ENCODE data around the gene EHBP1L1. TPM values are rescaled to one million over a fixed set of nuclear protein-coding genes. Genes with fewer than 3 reads are reported as not detected.

The EHBP1L1 gene
- total and polyA plus RNA-seq, 2 of the 8 experiments (the other 6 are each of a cell fraction or from before 2014, with no cell fraction given), result 4.3 to 6.6 TPM

DNA sequence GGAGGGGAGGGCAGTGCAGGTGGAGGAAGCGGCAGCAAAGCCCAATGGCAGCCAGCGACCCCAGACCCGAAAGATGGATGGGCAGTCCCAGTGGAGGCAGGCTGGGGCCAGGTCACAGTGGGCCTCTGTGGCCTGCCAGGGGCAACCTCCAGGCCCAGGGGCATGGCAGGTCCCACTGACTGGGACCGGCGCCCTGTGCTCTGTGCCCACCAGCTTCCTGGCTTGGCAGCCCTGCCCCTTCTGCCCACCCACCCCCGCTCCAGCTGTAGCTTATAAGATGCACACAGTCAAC is 24.0 kb downstream of the EHBP1L1 start (continued):
- no peak for TF ChIP-seq PHF8 (conservative IDR thresholded peaks at IDR 0.05; ENCODE audit: low read depth, low read length)
- no peak for TF ChIP-seq RBBP5 (IDR thresholded peaks at IDR 0.05; ENCODE audit: borderline replicate concordance, low read depth, low read length)
